GM12878 (cell line): Measurements from ENCODE around the gene ZNF700. TPM values are rescaled to one million over a fixed set of nuclear protein-coding genes. Genes with fewer than 3 reads are reported as not detected.

Experiments used
- ATAC-seq: fragments of 200-7000 bp; cut with Tn5 transposase; 3 replicates; pipeline ENCODE4 v1.9.1; 2020; ENCODE audit warnings: mild to moderate bottlenecking, moderate library complexity
- BruUV-seq: library from RNA; stranded (reverse); fragments of 400-500 nt; replicated peaks from 2 replicates; lab custom pipeline; 2021; lab: Mats Ljungman, UMichigan
- CTCF ChIA-PET: fragments of 300-600 bp; sonication (Branson Sonifier 250); formaldehyde crosslinking; extraction: SDS; loops from one replicate; lab custom pipeline; 2021; ENCODE audit warnings: inconsistent platforms; lab: Yijun Ruan, JAX
- POLR2A ChIA-PET: fragments of 350-600 bp; formaldehyde crosslinking; extraction: SDS; loops from one replicate; lab custom pipeline; 2021; ENCODE audit warnings: inconsistent platforms; lab: Charles Lee
- RAD21 ChIA-PET: fragments of 300-600 bp; sonication (Branson Sonifier 250); formaldehyde crosslinking; loops from one replicate; lab custom pipeline; 2023; ENCODE audit warnings: antibody characterized with exemption; ENCODE audit not compliant: unreplicated experiment; lab: Charles Lee
- SMC1A ChIA-PET: fragments of 300-600 bp; sonication (Branson Sonifier 250); formaldehyde crosslinking; loops from one replicate; lab custom pipeline; 2023; ENCODE audit not compliant: unreplicated experiment, uncharacterized antibody; lab: Charles Lee
- DNase-seq: peaks from one replicate; pipeline ENCODE4 v3.0.0-alpha.2; 2011; ENCODE audit warnings: low read depth, low spot score
- FAIRE-seq: peaks from 3 replicates; lab custom pipeline; 2011; peaks lifted over from hg19 to GRCh38; lab: Jason Lieb, UNC
- H2AFZ ChIP-seq: 2 replicates; pipeline ENCODE4 v1.6.0; 2011; ENCODE audit warnings: low read depth, low read length, control low read depth; ENCODE audit not compliant: control insufficient read depth
- H3K27ac ChIP-seq: 2 replicates; pipeline ENCODE4 v1.5.1; 2011; ENCODE audit warnings: control low read depth; ENCODE audit not compliant: control insufficient read depth, insufficient read depth
- H3K27me3 ChIP-seq, 2 experiments: replicated peaks in 1 of 2; 2 replicates each; pipeline versions ENCODE4 v1.6.0 to v1.6.1; 2011; ENCODE audit warnings: low read length in 1 of 2; ENCODE audit not compliant: control insufficient read depth in 2 of 2, insufficient read depth in 2 of 2
- H3K36me3 ChIP-seq, 2 experiments: 2 replicates each; pipeline ENCODE4 v1.5.1; 2011; ENCODE audit warnings: low read length in 1 of 2; ENCODE audit not compliant: control insufficient read depth in 2 of 2, insufficient read depth in 2 of 2
- H3K4me1 ChIP-seq: 2 replicates; pipeline ENCODE4 v1.6.1; 2011; ENCODE audit warnings: mild to moderate bottlenecking, low read length, moderate library complexity, mixed read lengths; ENCODE audit not compliant: control insufficient read depth, insufficient read depth
- H3K4me2 ChIP-seq: 2 replicates; pipeline ENCODE4 v1.6.0; 2011; ENCODE audit warnings: control low read depth; ENCODE audit not compliant: control insufficient read depth, insufficient read depth
- H3K4me3 ChIP-seq: fragments of 200-600 bp; sonication (generic); 2 replicates; pipeline ENCODE4 v1.5.1; 2016
- H3K79me2 ChIP-seq: 2 replicates; pipeline ENCODE4 v1.6.0; 2011; ENCODE audit warnings: low read length; ENCODE audit not compliant: control insufficient read depth, insufficient read depth
- H3K9ac ChIP-seq: 2 replicates; pipeline ENCODE4 v1.8.0; 2011; ENCODE audit warnings: low read length, control low read depth, mixed read lengths; ENCODE audit not compliant: control insufficient read depth, insufficient read depth
- H3K9me3 ChIP-seq: replicated peaks from 3 replicates; pipeline ENCODE4 v1.5.1; 2011; ENCODE audit warnings: mild to moderate bottlenecking, low read length; ENCODE audit not compliant: control insufficient read depth, insufficient read depth
- H4K20me1 ChIP-seq: 2 replicates; pipeline ENCODE4 v1.6.0; 2011; ENCODE audit not compliant: control insufficient read depth, insufficient read depth
- BACH1 ChIP-seq: fragments of 450-650 bp; IDR thresholded peaks from 2 replicates; pipeline ENCODE4 v1.6.1; 2017; ENCODE audit warnings: mild to moderate bottlenecking, borderline replicate concordance
- CBX5 ChIP-seq: sonication (generic); IDR thresholded peaks from 2 replicates; pipeline ENCODE4 v1.6.1; 2016; ENCODE audit warnings: low read depth, moderate library complexity, mild to moderate bottlenecking, inconsistent platforms
- CEBPB ChIP-seq, 2 experiments: fragments of 150-350 bp in 1 of 2; IDR thresholded peaks; 2 replicates each; pipeline ENCODE4 v1.6.1; 2012 to 2014; ENCODE audit warnings: low read depth in 2 of 2, low read length in 2 of 2, borderline replicate concordance in 1 of 2, inconsistent platforms in 1 of 2
- EP300 ChIP-seq, 2 experiments: fragments of 150-350 bp in 1 of 2; IDR thresholded peaks; 2 replicates each; pipeline ENCODE4 v1.6.1; 2011 to 2012; ENCODE audit warnings: low read depth in 2 of 2, low read length in 2 of 2, borderline replicate concordance in 1 of 2, improper control_type of control experiment in 1 of 2, inconsistent platforms in 1 of 2; ENCODE audit not compliant: control insufficient read depth in 1 of 2
- FOXM1 ChIP-seq: IDR thresholded peaks from 2 replicates; pipeline ENCODE4 v1.6.1; 2012; ENCODE audit warnings: low read depth, mild to moderate bottlenecking, inconsistent platforms, low read length, moderate library complexity
- GABPA ChIP-seq: IDR thresholded peaks from 2 replicates; pipeline ENCODE4 v1.6.1; 2014; ENCODE audit warnings: antibody characterized with exemption, low read depth, mild to moderate bottlenecking, inconsistent platforms
- HSF1 ChIP-seq: fragments of 150-350 bp; IDR thresholded peaks from 2 replicates; pipeline ENCODE4 v1.6.1; 2014; ENCODE audit warnings: mild to moderate bottlenecking, low read depth, low read length
- JUNB ChIP-seq: IDR thresholded peaks from 2 replicates; pipeline ENCODE4 v1.6.1; 2016; ENCODE audit warnings: antibody characterized with exemption, mild to moderate bottlenecking
- NBN ChIP-seq: fragments of 450-650 bp; IDR thresholded peaks from 2 replicates; pipeline ENCODE4 v1.6.1; 2016
- RAD51 ChIP-seq: fragments of 450-650 bp; IDR thresholded peaks from 2 replicates; pipeline ENCODE4 v1.6.1; 2016; ENCODE audit warnings: moderate library complexity, mild to moderate bottlenecking, inconsistent platforms
- ZBTB40 ChIP-seq: fragments of 450-650 bp; IDR thresholded peaks from 2 replicates; pipeline ENCODE4 v1.6.1; 2016; ENCODE audit warnings: mild to moderate bottlenecking, moderate library complexity, borderline replicate concordance
- ZNF687 ChIP-seq: fragments of 450-650 bp; IDR thresholded peaks from 2 replicates; pipeline ENCODE4 v1.6.1; 2017; ENCODE audit warnings: mild to moderate bottlenecking, moderate library complexity
- WGBS: methylation state at CpG from one replicate; pipeline ENCODE4 v1.1.6; 2016; ENCODE audit warnings: low lambda C conversion rate; ENCODE audit not compliant: insufficient replicate concordance, insufficient coverage; ENCODE audit errors: missing lambda C conversion rate; 5-methylcytosine and 5-hydroxymethylcytosine counted together
- in situ Hi-C: fragments of 300-500 bp; cut with MboI; formaldehyde crosslinking; loops from 9 replicates; pipeline ENCODE4 v1.14.3; 2018; ENCODE audit warnings: mixed read lengths
- intact Hi-C: fragments of 100-400 bp; cut with micrococcal nuclease; formaldehyde crosslinking; loops from one replicate; pipeline ENCODE4 v1.14.2; 2022; ENCODE audit not compliant: unreplicated experiment
- polyA plus RNA-seq, 11 experiments: library from polyadenylated mRNA; depleted of rRNA in 4 of 11; unstranded in 6 of 11; stranded (reverse) in 5 of 11; fragments of >200 nt; fragmentation: Nextera tagmentation in 4 of 11; fragmentation: Illumina TruSeq in 1 of 11; extraction: Ambion mirVana in 4 of 11; extraction: Trizol in 1 of 11; gene quantifications; 1 replicate in 1 of 11; 2 replicates in 10 of 11; pipeline versions ENCODE4 v1.2.1 to v1.2.3, GENCODE V29; 2011 to 2016; ENCODE audit warnings: inconsistent platforms in 2 of 11, missing spikeins in 2 of 11, low read depth in 1 of 11
- total RNA-seq, 4 experiments: library from RNA; depleted of rRNA in 3 of 4; stranded (reverse); fragments of >200 nt in 3 of 4; fragmentation: Illumina TruSeq in 1 of 4; extraction: Trizol in 1 of 4; gene quantifications; 2 replicates each; pipeline versions ENCODE4 v1.2.1 to v1.2.3, GENCODE V29; 2013 to 2021

Gene ZNF700
- total and polyA plus RNA-seq, 10 of the 15 experiments (the other 5 are each of a cell fraction or from before 2014, with no cell fraction given) = 6.7 to 16.0 (median 11.1) TPM

GRCh38 chr19:11973019-11973810 lies 48.3 kb downstream of the ZNF700 start:
- no peak for FAIRE-seq
- BruUV-seq = no TSS peak
- TF ChIP-seq BACH1 = no peak
- TF ChIP-seq RAD51 = no peak
- no peak for TF ChIP-seq JUNB
- TF ChIP-seq EP300 (IDR thresholded peaks at IDR 0.05; ENCODE audit: borderline replicate concordance in 1 of 2, control insufficient read depth in 1 of 2, low read depth in 2 of 2, low read length in 2 of 2) = no peak
- no peak for TF ChIP-seq HSF1
- TF ChIP-seq FOXM1 = no peak
- TF ChIP-seq ZNF687 = no peak
- no peak for TF ChIP-seq GABPA
- TF ChIP-seq CBX5 = no peak
- no peak for TF ChIP-seq NBN
- TF ChIP-seq ZBTB40 = no peak
- TF ChIP-seq CEBPB (IDR thresholded peaks at IDR 0.05; ENCODE audit: borderline replicate concordance in 1 of 2, low read depth in 2 of 2, low read length in 2 of 2) = no peak

More at GRCh38 chr19:11973019-11973810, 48.3 kb downstream of the ZNF700 start:
- Histone ChIP-seq H3K9ac (no peak overlapping the region), H3K4me2 (no peak overlapping the region), H3K36me3 (no peaks in the 10 kb centered on the region), H3K4me1 (no peaks in the 10 kb centered on the region), H3K9me3 (peaks cover 9% of the 10 kb centered on the region), H3K4me3 (no peak overlapping the region), H3K27ac (no peak overlapping the region), H3K79me2 (no peaks in the 10 kb centered on the region), H3K27me3 (no peaks in the 10 kb centered on the region), H4K20me1 (no peaks in the 10 kb centered on the region), H2AFZ (no peak overlapping the region)
- CTCF ChIA-PET = interaction anchor here (0.8 to 1.9 kb wide), 3 partner anchors 12 to 49 kb away, joined by 3 to 5 read pairs (median 3); partner anchors contain the start of gene ZNF700
- intact Hi-C loops (no loop called here), in situ Hi-C loops (no loop called here)
- POLR2A ChIA-PET = no interaction called here
- WGBS = 75% methylated on average over 5 of the region's 5 CpGs
- RAD21 ChIA-PET = no interaction called here
- no peak for DNase-seq
- SMC1A ChIA-PET = no interaction called here
- ATAC-seq = no peak
